IPS DF 4.7 (cell line): ENCODE data around the gene SOX6.

ENCODE experiments used
- DNase-seq: peaks from one replicate; pipeline ENCODE4 v3.0.0-alpha.2; 2013; ENCODE audit warnings: low spot score; ENCODE audit errors: extremely low read depth

The SOX6 gene

DNA sequence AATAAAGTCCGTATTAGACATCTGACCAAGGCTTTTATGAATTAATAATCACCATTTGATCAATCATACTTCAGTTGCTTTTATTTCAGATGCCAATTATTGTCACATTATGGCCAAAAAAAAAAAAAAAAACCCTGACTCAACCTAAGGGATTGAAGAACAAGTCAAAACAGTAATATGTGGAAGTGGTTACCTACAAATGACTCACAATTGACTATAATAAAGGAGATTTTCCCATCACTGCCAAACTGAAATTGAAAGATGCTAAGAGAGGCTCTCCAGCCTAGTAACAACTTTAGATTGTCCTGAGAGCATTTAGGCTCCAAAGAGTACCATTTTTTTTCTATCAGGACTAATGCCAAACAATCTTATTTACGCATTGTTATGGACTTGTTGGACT lies 35.2 kb downstream of the SOX6 start:
- no peak for DNase-seq

DNA sequence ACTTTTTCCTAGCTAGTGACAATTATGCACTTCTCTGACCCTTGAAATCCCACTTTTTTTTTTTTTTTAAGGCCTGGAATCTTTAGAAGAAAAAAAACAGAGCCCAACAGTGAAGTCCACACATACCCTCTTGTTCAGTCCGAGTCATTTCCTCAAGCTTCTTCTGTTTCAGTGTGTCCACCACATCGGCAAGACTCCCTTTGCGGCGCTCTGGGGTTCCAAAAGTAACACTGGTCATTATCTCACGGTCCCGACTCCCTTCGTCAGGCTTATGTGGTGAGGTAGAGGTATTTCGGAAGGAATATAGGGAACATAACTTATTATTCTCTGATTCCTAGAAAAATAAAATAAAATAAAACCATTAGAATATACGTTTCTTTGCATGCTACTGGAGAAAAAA lies 38.0 kb downstream of the SOX6 start:
- no peak for DNase-seq

DNA sequence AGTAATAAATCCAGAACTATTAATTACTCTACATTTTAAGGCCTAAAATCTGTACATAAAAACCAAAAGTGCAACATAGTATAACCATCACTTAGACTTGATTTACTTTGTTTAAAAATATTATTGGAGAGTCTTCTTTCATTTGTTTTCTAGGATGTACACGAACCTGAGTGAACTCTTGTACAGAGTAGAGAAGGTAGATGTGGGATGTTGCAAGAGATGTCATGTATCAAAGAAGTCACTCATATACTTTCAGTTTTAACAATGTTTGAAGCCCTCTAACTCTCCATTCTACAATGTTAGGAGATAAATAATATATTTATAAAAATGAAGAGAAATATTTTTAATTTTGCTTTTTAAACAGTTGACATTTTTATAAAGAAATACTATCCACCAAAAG lies 38.6 kb downstream of the SOX6 start:
- no peak for DNase-seq

DNA sequence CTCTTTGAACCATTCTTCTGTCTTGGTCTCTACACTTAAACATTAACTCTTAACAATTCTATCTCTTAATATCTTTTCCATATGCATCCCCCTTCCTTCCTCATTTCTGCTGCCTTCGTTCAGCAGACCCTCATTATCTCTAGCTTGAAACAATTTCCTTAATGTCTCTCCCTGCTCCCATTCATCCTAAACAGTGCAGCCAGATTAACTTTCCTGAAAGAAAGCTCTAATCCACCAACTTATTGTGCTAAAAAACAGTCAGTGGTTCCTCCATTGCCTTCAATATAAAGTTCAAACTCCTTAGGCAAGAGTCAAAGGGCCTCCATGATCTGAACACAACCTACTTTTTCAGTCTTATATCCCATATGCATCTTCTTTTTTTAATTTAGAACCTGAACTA lies 42.5 kb downstream of the SOX6 start:
- DNase-seq, result no peak

DNA sequence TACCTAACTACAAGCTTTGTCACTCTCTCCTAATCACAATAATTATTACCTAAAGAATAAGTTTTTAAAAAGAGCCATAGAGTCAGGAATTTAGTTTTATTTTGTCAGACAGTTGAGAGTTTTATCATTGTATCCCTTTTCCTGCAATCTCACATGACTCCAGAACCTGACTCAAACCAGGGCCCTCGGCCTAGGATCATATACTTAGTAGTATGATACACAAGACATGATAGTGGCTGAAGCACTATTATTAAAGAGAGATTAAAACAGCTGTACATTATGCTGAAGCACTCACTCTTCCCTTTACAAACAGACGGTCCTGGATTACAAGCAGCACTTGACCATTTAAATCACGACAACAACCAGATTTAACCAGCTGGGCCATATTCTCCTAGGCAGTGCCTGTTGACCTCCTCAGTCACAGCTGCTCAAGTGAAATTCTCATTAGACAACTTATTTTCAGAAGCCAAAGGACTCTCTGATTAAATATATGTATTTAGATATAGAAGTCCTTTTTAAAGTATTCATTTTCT lies 44.0 kb downstream of the SOX6 start:
- no peak for DNase-seq

DNA sequence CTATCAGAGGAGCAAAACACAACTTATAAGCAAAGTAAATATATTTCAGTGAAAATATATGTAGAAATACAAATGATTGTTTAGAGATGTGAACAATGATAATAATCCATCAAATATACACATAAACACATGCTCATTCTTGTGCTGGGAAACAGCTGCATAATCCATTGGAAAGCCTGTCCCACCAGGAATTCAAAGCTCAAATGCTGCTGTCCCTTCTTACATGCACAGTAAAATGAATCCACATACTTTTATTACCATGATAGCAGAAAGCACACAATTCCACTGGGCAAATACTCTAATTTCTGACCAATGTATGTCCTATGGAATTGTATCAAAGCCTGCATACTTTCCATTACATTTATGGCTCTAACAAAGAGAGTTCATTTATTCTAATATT lies 44.5 kb downstream of the SOX6 start:
- no peak for DNase-seq

DNA sequence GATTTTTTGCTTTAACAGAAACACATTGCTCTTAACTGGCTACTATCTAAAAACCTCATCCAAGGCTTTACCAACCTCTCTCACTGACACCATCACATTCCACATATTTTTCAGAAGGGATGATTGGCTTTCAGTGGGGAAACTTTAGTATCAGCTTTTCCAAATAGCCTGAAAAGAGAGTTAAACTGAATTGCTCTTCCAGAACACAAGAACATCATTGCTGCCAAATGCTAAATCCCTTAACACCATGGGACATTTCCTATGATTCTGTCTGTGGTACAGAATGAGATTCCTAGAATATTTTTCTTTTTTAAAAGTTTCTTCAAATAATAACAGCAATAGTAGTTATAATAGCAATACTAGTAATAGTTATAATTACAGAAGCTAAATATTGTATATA lies 45.4 kb downstream of the SOX6 start:
- DNase-seq, result no peak

DNA sequence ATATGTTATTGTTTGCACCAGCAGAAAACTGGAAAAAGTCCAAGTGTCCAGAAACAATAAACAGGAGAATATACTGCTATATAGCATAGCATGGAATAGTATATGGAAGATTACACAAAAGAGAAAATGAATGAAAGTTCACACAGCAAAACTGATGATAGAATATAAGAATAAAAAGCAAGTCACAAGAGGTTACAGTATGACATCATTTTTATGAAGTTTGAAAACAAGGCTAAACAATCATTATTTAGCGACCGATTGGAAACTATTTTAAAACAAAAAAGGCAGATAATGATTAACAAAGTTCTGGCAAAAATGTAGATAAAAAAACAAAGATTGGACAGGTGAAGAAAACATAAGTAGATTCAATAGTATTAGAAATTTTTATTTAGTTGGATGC lies 47.1 kb downstream of the SOX6 start:
- no peak for DNase-seq

DNA sequence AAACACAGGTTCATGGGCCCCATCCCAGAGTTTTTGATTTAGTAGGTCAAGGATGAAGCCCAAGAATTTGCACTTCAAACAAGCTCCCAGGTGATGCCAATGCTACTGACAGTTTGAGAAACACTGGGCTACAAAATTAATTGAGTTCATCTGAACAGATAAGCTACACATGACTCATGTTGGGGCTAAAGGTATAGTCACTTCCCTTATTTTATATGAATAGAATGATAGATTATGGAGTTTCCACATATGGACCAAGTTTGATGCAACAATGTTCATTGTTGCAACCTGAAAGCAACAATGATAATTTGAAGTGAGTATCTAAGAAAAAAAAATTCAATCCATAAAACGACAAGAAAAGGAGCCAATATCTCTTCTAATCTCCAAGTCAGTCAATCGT lies 54.9 kb downstream of the SOX6 start:
- DNase-seq, result no peak

DNA sequence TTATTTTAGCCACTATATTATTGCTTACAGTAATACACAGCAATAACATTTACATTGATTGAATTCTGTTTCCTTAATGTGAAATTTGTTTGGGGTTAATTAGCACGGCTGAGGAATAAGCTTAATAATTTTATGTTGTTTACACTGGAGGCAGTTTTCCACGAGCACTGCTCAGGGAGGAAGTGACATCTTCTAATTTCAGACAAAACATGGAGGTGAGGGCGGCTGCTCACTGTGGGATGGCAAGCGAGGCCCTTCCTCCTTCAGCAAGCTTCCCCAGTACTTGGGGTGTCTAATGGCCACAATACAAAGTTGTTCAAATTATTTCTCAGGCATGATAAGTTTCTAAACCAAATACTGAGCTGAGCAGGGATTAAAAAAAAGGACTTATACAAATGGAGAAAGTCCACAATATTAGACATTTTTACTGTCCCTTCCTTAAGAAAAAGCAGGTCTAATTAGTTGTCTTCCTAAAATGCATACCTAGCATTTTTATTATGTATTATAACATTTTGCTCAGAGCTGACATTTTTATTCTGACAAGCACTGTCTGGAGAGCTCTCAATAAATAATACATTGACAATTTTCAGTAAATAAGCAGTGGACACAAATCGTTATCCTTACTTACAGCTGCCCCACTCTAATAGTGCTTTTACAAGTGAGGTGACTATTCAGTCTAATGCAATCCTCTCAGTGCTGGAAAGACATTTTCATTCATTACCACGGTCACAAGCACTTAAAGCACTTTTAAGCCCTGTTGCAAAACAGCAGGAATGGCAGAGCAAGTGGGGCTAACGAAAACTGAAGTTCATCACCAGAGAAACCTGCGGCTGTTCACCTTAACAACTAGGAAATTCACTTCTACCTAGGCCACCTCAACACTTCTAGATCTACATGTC lies 56.2 kb downstream of the SOX6 start:
- DNase-seq, result no peak

DNA sequence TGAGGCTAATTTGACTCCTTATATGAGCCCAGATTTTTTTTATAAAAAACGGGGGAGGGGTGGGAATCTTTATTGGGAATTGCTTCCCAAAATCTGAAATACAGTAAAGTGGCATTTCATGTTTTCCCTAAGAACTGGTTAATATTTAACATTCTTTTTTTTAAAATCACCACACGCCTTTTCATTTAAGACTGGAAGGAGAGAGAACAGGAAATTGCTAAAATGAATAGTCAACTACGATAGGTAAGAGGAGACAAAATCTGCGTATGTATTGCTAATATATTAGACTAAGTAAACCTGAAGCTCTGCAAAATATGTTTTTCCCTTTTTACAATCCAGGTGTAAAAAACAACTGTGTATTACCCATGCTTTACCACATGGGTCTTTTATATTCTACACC lies 57.0 kb downstream of the SOX6 start:
- DNase-seq, result no peak

DNA sequence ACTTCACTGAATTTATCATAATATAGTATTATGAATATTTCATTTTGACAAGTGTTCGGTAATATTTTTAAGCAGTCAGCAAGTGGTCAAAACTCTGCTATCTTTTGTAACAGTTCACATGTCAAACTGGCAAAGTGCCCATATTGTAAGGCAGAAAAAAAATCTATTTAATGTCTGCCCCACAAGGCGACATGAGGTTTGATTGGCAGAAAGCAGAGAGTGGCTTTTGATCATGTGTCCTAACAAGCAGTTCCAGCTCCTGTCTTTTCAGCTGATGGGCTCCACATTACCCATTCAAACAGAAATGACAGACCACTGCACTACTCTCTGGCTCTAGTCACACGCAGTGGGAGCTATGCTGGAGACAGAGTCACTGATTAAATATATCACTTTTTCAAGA lies 59.0 kb downstream of the SOX6 start:
- no peak for DNase-seq

DNA sequence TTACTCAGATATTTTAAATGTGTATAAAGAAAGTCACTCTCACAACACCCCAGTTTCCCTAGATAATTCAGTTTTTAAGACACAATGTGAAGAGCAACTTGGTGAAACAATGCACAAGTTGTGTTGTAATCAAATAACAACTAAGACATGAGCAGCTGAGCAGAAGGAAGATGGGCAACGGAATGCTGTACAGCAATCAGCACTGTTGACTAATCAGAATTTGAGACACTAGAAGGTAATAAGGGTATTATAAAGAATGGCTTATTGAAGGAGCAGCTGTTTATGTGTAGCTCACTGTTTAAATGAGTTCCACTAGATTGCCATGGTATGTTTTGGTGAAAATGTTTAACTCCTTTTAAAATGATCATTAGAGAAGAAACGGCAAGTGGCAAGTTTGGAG lies 60.1 kb downstream of the SOX6 start:
- no peak for DNase-seq

DNA sequence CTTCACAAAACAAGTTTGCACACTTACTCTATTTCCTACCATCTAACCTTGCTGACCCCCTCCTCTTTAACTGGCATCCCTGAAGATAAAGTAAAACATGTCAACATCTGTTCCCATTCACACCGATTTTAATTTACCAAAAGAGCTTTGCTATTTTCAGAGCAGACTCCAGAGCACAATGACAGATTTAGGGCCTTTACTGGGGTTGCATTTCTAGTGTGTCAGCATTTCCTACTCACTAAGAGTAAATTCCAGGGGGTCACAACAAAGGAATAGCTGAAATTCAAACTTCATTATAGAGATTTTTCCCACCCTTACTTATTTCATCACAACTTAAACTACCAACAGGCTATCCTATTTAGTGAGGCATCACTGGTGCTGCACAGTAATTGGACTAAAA lies 60.8 kb downstream of the SOX6 start:
- no peak for DNase-seq

DNA sequence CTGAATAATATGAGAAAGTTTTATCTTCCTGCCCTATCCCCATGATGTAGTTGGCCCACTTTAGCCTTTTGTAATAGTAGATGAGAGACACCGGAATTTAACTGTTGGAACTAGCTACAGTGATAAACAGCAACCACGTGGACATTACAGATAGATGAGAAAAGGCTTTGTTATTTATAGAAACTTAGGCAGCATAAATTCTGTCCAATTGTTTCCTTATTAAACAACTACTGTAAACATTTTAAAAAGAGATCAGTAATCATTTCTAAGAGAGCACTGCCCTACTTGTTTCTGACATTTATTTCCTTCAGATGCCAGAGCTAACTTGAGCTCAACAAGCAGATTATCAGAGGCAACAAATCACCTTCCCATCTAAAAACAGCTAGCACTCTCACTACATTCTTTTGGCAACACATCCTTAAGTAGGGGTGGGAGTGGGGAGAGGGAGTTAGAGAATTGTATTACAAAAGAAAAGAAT lies 63.1 kb downstream of the SOX6 start:
- no peak for DNase-seq

DNA sequence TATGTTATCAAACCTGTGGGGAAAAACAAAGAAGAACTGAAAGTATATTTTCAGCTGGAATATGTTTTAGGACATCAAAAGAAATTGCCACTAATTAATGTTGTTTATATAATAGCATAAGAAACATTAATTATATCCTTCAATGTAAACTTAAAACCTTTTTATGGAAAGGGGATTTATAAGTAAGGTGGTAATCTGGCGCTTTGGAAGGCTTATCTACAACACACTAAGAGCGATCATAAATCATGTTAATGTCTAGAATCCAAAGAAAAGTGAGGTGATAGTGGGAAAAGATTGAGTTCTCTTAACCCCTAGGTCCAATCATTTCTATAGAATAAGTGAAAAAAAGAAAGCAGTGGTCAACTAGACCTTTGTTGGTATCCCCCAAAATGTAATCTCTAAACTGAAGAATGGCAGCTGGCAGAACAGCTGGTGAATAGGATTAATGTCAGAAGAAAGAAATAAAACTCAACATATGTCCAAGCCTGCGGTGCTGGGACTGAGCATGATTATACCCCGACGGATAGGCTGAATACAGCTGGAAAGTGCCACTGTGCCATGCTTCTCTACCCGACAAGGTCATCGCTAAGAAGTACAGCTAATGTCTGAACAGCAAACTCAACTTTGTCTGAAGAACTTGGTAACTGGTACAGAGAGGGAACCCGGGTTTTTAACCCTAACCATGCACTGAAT lies 64.0 kb downstream of the SOX6 start:
- no peak for DNase-seq

DNA sequence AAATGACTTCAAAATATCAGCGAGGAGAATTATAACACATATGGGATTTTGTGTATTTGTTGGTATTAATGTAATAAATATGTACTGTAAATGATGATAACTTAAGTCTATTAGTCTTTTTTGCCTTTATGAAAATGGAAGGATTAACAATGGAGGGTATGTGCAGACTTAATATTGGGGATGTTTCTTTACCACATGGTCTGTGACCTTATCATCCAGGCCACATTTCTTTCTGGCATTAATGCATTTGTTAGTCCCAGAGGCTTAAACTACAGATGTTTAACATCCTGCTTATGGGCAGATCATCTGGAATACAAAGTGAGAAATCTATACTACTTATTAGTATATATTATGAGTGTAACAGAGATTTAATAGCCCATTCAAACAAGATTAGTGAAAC lies 64.6 kb downstream of the SOX6 start:
- no peak for DNase-seq

DNA sequence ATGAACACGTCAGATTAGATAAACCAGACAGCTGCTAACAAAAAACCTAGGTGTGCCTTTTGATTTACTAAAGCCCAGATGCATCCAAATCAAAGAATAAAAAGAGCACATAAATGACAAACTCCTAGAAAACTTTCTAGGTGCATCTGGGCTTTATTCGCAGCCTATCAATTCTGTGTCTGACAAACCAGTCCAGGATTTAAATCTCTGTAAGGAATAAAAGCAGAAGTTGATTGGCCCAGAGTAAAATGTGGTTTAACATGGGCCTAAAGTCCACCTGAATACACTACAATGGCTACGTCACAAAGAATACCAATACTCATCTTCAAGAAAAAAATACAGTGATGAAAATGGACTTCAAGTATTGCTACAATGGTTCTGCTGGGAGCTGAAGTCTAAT lies 66.8 kb downstream of the SOX6 start:
- DNase-seq, result no peak

DNA sequence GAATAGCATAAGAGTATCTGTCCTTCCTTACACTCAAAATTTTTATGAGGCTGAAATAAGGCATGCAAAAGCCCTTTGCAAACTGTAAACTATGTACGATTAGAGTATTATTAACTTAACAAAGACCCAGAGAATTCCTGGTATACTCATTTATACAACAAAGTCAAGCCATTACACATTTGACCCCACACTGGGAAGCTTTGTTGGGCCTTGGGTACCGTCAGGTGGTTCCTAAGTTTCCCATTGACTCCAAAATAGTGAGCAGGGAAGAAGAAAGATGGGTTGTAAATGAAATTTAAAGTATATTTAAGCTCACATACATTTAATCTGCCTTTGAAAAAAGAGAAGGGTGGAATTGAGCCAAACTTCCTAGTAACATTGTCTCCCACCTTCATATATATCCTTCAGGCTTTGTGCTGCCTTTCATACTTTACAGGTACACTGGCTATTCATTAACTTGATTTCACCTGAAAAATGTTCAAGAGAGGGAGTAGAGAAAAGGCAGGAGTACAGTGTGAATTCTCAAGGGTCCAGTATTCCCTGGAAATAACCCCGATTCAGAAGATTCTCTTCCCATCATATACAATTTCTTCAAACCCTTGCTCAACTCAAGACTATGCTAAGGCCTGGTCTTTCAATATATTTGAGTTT lies 68.6 kb downstream of the SOX6 start:
- no peak for DNase-seq

DNA sequence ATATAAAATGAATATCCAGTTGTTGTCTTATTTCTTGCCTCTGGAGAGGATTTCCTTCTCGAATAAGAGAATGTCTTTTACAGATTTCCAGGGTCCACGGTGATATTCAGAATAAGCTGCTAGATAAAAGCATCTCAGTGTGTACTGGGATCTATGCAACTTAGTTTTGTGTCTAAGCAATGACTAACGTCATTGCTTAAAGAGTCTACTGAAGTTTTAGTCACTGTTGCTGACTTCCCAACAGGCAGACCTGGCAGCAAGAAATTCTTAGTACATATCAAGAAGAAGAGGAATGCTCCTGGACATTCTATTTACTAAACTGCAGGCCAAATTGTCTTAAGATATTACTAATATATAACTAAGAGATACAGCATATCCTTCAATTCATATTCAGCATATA lies 70.3 kb downstream of the SOX6 start:
- no peak for DNase-seq

DNA sequence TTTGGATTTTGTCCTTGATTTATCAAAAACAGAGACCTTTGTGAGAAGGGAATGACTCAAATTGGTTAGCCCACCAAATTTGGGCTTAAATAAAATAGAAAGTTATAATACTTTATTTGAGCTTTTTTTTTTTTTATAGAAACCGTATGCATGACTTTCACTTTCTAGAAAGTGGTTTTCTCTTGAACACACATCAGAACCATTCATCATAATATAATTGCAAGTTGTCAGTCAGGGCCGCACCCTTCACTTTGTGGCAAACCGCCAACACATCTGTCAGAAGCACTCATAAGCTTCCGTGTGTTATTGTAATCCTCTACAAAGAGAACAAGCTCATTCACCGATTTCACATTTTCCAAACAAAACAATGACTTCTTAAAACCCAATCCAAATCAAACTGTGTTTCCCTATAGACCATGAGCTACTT lies 76.1 kb downstream of the SOX6 start:
- no peak for DNase-seq

DNA sequence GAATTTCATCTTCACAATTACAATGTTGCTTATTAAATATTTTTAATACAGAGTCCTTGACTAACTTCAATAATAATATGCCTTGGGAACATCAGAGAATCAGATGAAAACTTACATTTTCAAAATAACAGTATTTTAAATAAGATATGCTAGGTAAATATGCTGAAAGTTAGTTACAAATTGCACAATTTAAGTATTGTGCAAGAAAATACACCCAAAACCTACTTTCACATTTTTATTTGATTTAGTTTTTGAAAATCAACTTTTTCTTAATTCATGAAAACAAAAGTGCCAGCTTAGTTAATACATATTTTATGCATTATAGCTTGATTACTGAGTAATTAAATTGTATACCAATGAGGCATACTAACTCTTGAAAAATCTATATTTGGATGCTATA lies 76.8 kb downstream of the SOX6 start:
- no peak for DNase-seq
